Endothelial cell of umbilical vein (primary cell): Measurements from ENCODE around the gene ATXN7L1. TPM values are rescaled to one million over a fixed set of nuclear protein-coding genes. Genes with fewer than 3 reads are reported as not detected.

Source experiments
- BruUV-seq: library from RNA; stranded (reverse); fragments of 400-500 nt; replicated peaks from 2 replicates; lab custom pipeline; 2021; lab: Mats Ljungman, UMichigan
- CTCF ChIA-PET: fragments of 300-600, 350-600 bp; sonication (Branson Sonifier 250); formaldehyde crosslinking; loops from one replicate; lab custom pipeline; 2021; ENCODE audit warnings: antibody characterized with exemption, inconsistent platforms; lab: Charles Lee
- POLR2A ChIA-PET: fragments of 300-600, 350-600 bp; sonication (Branson Sonifier 250); formaldehyde crosslinking; loops from one replicate; lab custom pipeline; 2021; ENCODE audit warnings: antibody characterized with exemption, inconsistent platforms; lab: Charles Lee
- DNase-seq: peaks from one replicate; pipeline ENCODE4 v3.0.0-alpha.2; 2011; ENCODE audit warnings: low read depth, low spot score
- FAIRE-seq: peaks from 2 replicates; lab custom pipeline; 2011; peaks lifted over from hg19 to GRCh38; lab: Jason Lieb, UNC
- H2AFZ ChIP-seq: 2 replicates; pipeline ENCODE4 v1.6.0; 2012; ENCODE audit warnings: low read depth, low read length, control low read depth, inconsistent platforms
- H3K27ac ChIP-seq: 2 replicates; pipeline ENCODE4 v1.5.1; 2011; ENCODE audit warnings: low read depth, mild to moderate bottlenecking, control low read depth, low read length, moderate library complexity; ENCODE audit not compliant: insufficient read depth
- H3K27me3 ChIP-seq, 2 experiments: 2 replicates each; pipeline versions ENCODE4 v1.6.0 to v1.6.1; 2011; ENCODE audit warnings: low read length in 2 of 2, mixed read lengths in 1 of 2; ENCODE audit not compliant: control insufficient read depth in 2 of 2, insufficient read depth in 2 of 2
- H3K36me3 ChIP-seq, 2 experiments: 2 replicates in 1 of 2; 3 replicates in 1 of 2; pipeline ENCODE4 v1.5.1; 2011; ENCODE audit warnings: low read length in 2 of 2, mild to moderate bottlenecking in 1 of 2, moderate library complexity in 1 of 2; ENCODE audit not compliant: control insufficient read depth in 2 of 2, insufficient read depth in 2 of 2; ENCODE audit errors: extremely low read depth in 1 of 2
- H3K4me1 ChIP-seq: 3 replicates; pipeline ENCODE4 v1.5.1; 2011; ENCODE audit warnings: mild to moderate bottlenecking, low read length; ENCODE audit not compliant: control insufficient read depth, insufficient read depth; ENCODE audit errors: extremely low read depth
- H3K4me2 ChIP-seq: 2 replicates; pipeline ENCODE4 v1.6.1; 2011; ENCODE audit warnings: low read length, control low read depth, mixed read lengths; ENCODE audit not compliant: insufficient read depth
- H3K4me3 ChIP-seq, 3 experiments: fragments of 200-600 bp in 1 of 3; sonication (generic), shearing (Covaris generic) in 1 of 3; replicated peaks in 1 of 3; 2 replicates each; pipeline ENCODE4 v1.5.1; 2011 to 2016; ENCODE audit warnings: control low read depth in 3 of 3, low read length in 3 of 3, mild to moderate bottlenecking in 2 of 3, inconsistent platforms in 1 of 3, low read depth in 1 of 3, moderate library complexity in 1 of 3; ENCODE audit not compliant: insufficient read depth in 1 of 3
- H3K79me2 ChIP-seq: 2 replicates; pipeline ENCODE4 v1.6.0; 2012; ENCODE audit warnings: low read length, inconsistent platforms; ENCODE audit not compliant: control insufficient read depth, insufficient read depth
- H3K9ac ChIP-seq: replicated peaks from 2 replicates; pipeline ENCODE3; 2011; ENCODE audit warnings: low read length, control low read depth; ENCODE audit not compliant: insufficient read depth; ENCODE audit errors: extremely low read depth
- H3K9me1 ChIP-seq: replicated peaks from 3 replicates; pipeline ENCODE4 v1.6.0; 2011; ENCODE audit warnings: mild to moderate bottlenecking, low read length; ENCODE audit not compliant: control insufficient read depth, insufficient read depth; ENCODE audit errors: extremely low read depth
- H3K9me3 ChIP-seq: replicated peaks from 2 replicates; pipeline ENCODE4 v1.5.1; 2012; ENCODE audit warnings: low read length, inconsistent platforms; ENCODE audit not compliant: control insufficient read depth, insufficient read depth
- H4K20me1 ChIP-seq: replicated peaks from 2 replicates; pipeline ENCODE3; 2011; ENCODE audit warnings: mild to moderate bottlenecking, low read length; ENCODE audit not compliant: control insufficient read depth, insufficient read depth; ENCODE audit errors: extremely low read depth
- CTCF ChIP-seq, 2 donors: IDR thresholded peaks; 1 replicate in 1 of 2; 2 replicates in 1 of 2; pipeline ENCODE4 v1.5.1; 2011; ENCODE audit warnings: low read length in 2 of 2, mild to moderate bottlenecking in 2 of 2, moderate library complexity in 2 of 2, control low read depth in 1 of 2, inconsistent platforms in 1 of 2, low read depth in 1 of 2; ENCODE audit not compliant: insufficient read depth in 1 of 2; ENCODE audit errors: extremely low read depth in 1 of 2
- EZH2 ChIP-seq: IDR thresholded peaks from 2 replicates; pipeline ENCODE4 v1.6.1; 2012; ENCODE audit warnings: borderline replicate concordance, low read depth, mild to moderate bottlenecking, moderate library complexity, low read length, inconsistent platforms; ENCODE audit not compliant: severe bottlenecking
- FOS ChIP-seq: IDR thresholded peaks from 2 replicates; pipeline ENCODE4 v1.6.1; 2011; ENCODE audit warnings: mild to moderate bottlenecking, low read length, moderate library complexity, borderline replicate concordance; ENCODE audit not compliant: insufficient read depth
- JUN ChIP-seq: IDR thresholded peaks from 2 replicates; pipeline ENCODE4 v1.6.1; 2011; ENCODE audit warnings: borderline replicate concordance, low read depth; ENCODE audit not compliant: insufficient read length, insufficient read depth
- MAX ChIP-seq: IDR thresholded peaks from 2 replicates; pipeline ENCODE4 v1.6.1; 2011; ENCODE audit not compliant: insufficient read depth, insufficient read length
- MYC ChIP-seq: IDR thresholded peaks from one replicate; pipeline ENCODE4 v1.6.1; 2011; ENCODE audit warnings: mild to moderate bottlenecking, low read depth, low read length
- POLR2A ChIP-seq: IDR thresholded peaks from 2 replicates; pipeline ENCODE4 v1.6.1; 2012; ENCODE audit warnings: low read depth, mild to moderate bottlenecking, control low read depth, low read length
- POLR2AphosphoS5 ChIP-seq: IDR thresholded peaks from 2 replicates; pipeline ENCODE4 v1.6.1; 2012; ENCODE audit warnings: low read depth, mild to moderate bottlenecking, control low read depth, low read length, moderate library complexity; ENCODE audit not compliant: insufficient read depth
- dilution Hi-C: fragments of 300-500 bp; cut with MboI; formaldehyde crosslinking; loops from one replicate; pipeline ENCODE4 v1.15.0; 2019; ENCODE audit warnings: low sequenced_read_pairs; ENCODE audit not compliant: extremely low pct_ligation_motif_present
- intact Hi-C: fragments of 100-400 bp; cut with micrococcal nuclease; formaldehyde crosslinking; loops from one replicate; pipeline ENCODE4 v1.10.0; 2022
- polyA plus RNA-seq, 4 experiments: library from polyadenylated mRNA; depleted of rRNA in 3 of 4; stranded (reverse) in 3 of 4; unstranded in 1 of 4; fragments of >200 nt; gene quantifications; 2 replicates each; pipeline versions ENCODE4 v1.2.1 to v1.2.3, GENCODE V29; 2011 to 2012; ENCODE audit warnings: missing spikeins in 1 of 4
- total RNA-seq: library from RNA; stranded (reverse); gene quantifications from 2 replicates; pipeline ENCODE4 v1.2.3, GENCODE V29; 2021

ATXN7L1 gene
- total and polyA plus RNA-seq, 2 donors (not counting 3 experiments of a cell fraction or from before 2014, with no cell fraction given), result 4.6 to 15.6 TPM

GRCh38 chr7:105581066-105581811 lies 295.2 kb downstream of the ATXN7L1 start, which contains the start of gene EFCAB10:
Gene EFCAB10 (minus strand): TSS chr7:105581493. CDS start chr7:105581463, 30 bp downstream.
- Histone ChIP-seq H4K20me1 (no peaks in the 10 kb centered on the region), H3K27me3 (no peaks in the 10 kb centered on the region), H3K27ac (no peak within 1 kb of the TSS), H2AFZ (peak within 1 kb of the TSS; percentile 89), H3K9me1 (no peaks in the 10 kb centered on the region), H3K9ac (peak within 1 kb of the TSS; percentile 20), H3K9me3 (no peaks in the 10 kb centered on the region), H3K4me2 (peak within 1 kb of the TSS; percentile 87), H3K79me2 (no peaks in the 10 kb centered on the region), H3K4me3 (peak within 1 kb of the TSS in 2 of 3 experiments; percentile 31 to 47), H3K4me1 (peaks cover 2% of the 10 kb centered on the region), H3K36me3 (no peaks in the 10 kb centered on the region)
- FAIRE-seq (peak; percentile 31), DNase-seq (peak; percentile 58)
- CTCF ChIA-PET, result interaction anchor here (0.8 to 1.3 kb wide), 5 partner anchors 9 to 181 kb away, joined by 3 to 5 read pairs (median 4); partner anchors contain the start of gene RINT1
- POLR2A ChIA-PET, result no interaction called here
- intact Hi-C loops, result loop anchor here (10.0 kb wide), 1 partner anchor 436 kb away; no protein-coding TSS in a partner anchor
- BruUV-seq, result no TSS peak
- no peak for TF ChIP-seq FOS
- peak; percentile 77 for TF ChIP-seq MAX
- no peak for TF ChIP-seq JUN
- TF ChIP-seq POLR2A, result no peak
- no peak for TF ChIP-seq MYC
- TF ChIP-seq CTCF (IDR thresholded peaks at IDR 0.05; ENCODE audit: extremely low read depth in 1 of 2, insufficient read depth in 1 of 2, low read depth in 1 of 2, low read length in 2 of 2), result no peak
- TF ChIP-seq EZH2, result no peak
- TF ChIP-seq POLR2AphosphoS5, result no peak
- dilution Hi-C loops, result no loop called here
